HK-2 (cell line): Measurements from ENCODE around the gene RFX2.
"Not testable (repeated sequence)": the region's sequence is repeated elsewhere in the genome, so short reads cannot be mapped to it uniquely, and the experiment has no call there.

Experiments
- DNase-seq: peaks from one replicate; pipeline ENCODE4 v3.0.0-alpha.2; 2018; ENCODE audit not compliant: unreplicated experiment

The RFX2 gene

DNA sequence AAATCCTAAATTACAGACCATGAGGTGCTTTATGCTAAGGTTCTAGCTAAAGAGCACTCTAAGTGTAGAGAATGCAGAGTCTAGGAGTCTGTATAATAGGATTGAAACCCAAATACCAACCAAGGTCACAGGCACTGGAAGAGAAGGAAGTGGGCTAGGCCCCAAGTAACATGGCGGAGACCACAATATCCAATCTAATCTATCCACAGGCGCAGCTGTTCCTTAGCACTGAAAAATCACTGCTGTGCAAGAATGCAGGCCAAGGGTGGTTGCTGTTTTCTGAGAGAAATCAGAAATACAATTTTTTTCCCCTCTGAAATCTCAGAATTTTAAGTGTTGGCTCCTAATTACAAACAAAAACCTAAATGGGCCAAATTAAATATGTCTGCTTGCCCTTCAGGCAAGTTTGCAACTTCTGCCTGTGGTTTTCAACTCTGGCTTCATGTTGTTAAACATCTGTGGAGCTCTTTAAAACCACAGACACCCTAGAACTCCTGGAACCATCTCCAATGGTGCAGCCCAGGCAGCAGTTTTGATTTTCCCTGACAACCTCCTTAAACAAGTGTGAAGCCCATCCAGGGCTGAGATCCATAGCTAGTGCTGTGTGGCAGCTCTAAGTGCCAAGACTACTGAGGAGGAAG lies 138.5 kb downstream of the RFX2 start:
- DNase-seq: no peak

DNA sequence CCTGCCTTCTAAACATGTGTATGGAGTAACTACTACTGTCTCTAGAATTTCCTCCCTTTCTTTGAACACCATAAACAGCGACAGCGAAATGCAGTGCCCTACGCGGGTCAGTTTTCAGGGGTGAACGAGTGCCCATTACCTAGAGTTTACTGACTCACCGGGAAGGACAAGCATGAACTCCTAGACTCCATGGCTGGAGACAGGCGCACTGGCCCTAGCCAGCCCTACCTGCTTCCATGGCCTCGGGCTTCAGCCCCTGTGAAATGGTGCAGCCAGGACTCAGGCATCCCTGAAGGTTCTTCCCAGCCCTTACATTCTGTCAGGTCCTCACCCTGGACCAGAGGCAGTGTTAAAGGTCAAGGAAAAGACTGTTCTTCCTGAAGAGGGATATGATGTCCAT lies 140.8 kb downstream of the RFX2 start:
- DNase-seq: no peak

DNA sequence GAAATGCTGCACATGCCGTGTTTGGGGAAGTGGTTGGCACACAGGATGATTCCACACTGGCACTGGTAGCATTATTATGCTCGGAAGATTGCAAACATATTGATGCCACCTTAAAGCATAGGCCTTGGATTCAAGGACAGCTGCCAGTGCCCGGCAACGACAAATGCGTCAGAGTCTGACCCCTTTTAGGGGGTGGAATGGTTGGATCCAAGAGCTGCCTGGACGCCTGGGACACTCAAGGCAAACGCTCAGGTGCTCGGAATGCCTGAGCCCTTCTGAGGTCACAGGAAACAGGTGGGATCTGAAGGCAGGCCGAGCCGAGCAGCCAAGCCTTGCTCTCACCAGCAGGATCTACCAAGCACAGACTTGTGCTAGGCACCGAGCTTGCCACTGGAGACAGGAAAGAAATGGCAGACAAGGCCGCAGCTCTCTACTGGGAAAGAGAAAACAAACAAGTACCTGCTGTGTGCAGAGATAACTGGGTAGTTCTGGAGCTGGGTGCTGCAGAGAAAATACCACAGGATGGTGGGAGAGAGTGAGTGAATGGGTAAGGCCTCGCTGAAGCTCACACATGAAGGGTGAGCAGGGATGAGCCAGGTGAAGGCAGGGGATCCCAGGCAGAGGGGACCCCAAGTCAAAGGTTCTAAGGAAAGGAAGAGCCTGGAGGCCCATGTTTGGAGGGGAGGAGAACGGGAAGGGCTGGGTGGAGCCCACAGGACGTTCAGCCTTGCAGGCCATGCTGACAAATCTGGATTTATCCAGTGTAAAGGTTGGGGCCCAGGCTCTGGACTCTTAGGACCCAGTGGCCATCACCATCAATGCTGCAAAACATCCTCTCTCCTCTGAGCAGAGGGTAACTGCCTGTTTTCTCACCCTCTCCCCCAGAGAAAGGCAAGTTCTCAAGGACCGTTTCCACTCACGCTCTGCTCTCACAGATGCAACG lies 141.6 kb downstream of the RFX2 start:
- no peak for DNase-seq

DNA sequence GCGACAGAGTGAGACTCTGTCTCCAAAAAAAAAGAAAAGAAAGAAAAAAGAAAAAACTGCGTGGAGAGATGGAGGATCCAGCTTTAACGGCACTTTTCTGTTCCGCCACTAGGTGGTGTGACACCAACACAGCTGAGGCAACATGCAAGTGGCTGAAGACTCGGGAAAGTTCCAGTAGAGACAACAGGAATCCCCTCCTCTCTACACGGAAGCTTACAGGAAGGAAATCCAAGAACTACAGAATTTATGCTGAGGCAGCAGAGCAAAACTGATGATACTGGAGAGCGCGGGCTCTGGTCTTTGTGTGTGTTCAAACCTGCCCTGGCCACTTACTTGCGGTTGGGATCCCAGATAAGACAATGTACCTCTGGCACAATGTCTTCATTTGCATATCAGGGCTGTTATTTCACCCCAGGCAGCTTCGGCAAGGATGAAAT lies 142.3 kb downstream of the RFX2 start:
- peak; percentile 65 for DNase-seq

DNA sequence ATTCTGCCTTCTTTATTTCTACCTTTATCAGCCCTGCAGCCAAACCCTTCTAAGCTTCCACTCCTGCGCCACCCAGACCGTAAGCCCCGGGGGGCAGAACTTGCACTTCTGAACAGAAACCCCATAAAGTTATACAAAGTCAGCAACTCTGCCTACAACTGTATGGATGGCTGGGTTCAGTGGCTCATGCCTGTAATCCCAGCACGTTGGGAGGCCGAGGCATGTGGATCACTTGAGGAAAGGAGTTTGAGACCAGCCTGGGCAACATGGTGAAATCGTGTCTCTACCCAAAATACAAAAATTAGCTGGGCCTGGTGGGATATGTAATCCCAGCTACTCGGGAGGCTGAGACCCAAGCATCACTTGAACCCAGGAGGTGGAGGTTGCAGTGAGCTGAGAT lies 142.7 kb downstream of the RFX2 start:
- DNase-seq: no peak

DNA sequence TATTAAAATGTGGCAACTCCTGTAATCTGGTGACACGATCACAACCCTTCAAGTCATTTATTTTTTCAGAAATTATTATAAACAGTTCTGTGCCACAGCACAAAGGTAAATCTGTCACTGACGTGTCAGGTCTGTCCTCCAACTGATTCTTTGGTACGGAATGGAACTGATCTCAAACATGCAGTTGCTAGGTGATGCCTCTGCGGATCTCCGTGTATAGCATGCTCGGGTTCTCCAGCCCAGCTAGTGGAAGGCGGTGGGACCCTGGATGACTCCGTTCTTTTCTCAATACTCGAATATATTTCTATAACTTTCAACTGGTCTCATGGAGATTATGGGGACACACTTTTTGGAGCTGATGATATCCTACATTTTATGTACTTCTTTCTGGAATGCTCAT lies 143.4 kb downstream of the RFX2 start:
- no peak for DNase-seq

DNA sequence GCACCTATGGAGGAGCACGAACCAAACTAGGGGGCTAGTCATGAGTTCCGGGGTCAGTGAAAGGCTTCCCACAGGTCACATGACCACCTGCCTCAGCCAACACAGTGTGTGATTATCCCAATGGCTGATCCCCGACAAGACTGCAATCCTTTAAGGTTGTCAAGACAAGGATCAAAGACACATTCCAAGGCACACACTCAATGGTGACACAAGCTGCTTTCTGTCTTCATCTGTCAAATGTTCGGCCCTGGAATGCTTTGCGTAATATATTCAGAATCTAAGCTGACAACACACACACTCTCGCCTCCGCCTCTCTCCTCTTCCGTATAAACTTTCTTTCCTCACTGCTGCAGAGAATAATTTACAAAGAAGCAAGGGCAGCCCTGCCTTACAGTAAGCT lies 144.1 kb downstream of the RFX2 start:
- DNase-seq: no peak

DNA sequence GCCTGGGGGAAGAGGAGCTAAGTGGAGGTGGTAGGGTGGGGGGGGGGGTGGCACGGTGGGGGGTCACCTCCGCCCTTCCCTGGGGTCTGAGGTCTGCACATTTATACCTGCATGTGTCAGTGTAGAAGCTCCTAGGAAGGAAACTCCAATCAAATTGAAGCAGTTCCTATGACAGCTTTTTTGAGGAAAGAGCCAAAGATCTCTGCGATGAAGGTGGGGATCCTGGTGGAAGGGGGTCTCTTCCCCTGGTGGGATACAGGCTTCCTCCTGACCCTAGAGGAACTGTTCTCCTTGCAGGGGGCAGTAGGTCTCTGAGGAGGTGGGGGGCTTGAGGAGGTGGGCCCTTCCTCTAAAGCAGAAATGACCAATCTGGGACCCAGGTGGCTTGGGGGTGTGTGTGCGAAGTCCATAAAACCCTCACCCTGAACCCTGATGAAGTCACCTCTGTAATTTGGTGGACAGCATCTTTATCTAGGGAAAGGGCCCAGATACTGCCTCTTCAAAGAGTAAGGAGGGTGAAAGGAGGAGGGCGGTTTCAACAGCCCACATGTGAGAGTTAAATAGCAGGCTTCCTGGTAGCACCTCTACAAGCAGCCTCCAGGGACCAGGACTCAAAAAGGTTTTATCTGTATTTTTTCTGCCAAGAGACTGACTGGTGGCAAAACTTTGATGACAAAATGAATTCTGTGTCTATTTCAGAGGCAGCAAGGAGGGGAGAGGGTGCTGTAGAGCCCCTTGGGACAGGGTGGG lies 145.3 kb downstream of the RFX2 start:
- no peak for DNase-seq

DNA sequence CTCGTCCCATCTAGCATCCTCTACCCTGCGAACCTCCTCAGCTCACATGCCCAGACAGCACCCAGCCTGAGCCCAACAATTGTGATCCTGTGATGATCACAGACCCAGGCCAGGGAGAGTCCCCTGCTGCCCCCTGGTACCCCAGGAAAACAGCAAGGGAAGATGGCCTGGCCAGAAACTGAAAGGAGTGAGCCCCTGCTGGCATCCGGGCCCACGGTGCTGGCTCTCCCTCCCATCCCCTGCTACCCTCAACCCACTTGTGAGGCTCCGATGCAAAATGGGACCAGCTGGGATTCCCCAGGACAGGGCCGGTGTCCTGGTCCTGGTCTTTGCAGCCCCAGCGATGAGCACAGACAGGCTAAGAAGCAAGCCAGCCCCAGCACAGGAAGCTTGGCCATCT lies 146.4 kb downstream of the RFX2 start:
- DNase-seq: no peak

DNA sequence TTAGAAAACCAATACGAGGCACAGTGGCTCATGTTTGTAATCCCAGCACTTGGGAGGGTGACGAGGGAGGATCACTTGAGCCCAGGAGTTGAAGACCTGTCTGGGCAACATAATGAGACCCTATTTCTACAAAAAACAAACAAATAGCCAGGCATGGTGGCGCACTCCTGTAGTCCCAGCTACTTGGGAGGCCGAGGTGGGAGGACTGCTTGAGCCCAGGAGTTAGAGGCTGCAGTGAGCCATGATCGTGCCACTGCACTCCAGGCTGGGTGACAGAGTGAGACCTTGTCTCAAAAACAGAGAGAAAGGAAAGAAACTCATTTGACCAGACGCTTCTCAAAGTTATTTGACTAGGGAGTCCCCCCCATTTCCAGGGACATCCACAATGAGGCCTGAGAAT lies 147.0 kb downstream of the RFX2 start:
- DNase-seq: not testable (repeated sequence)

DNA sequence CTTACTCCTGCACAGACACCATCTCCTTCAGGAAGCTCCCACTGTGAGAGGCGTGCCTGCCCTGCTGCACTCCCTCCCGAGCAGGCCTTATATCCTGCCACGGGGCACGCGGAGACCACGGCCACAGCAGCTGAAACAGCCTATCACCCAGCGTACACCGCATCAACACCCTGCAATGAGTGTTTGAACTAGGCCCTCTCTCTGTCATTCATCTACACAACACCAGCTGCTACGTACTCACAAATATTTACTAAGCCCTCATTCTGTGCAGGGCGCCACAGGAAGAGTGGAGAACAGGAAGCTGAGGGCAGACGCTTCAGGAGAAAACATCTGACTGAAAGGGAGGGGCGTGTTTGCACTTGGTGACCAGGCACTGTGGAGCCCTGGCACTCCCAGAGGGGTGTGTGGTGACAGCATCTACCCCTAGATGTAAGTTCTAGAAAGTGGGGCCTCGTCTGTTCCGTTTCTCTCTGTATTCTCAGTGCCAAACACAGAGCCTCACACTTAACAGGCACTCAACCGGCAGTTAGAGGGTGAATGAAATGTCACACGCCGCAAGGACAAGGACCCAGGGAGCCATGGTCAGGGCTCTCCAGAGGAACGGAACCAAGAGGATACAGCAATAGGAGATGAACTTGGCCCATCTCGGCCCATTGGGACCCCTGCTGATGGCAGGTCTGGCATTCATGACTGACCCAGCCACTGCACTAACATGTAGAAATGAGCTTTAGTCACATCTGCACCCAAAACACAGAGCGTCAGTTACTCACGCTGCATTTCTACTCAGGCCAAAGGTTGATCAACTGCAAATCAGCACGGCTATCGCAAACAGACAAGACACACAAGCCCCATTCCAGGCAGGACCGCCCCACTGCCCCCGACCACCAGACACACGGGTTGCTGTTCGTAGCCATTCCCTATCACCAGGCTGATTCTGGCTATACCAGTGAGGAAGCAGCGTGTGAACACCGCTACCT lies 148.0 kb downstream of the RFX2 start:
- DNase-seq: no peak

DNA sequence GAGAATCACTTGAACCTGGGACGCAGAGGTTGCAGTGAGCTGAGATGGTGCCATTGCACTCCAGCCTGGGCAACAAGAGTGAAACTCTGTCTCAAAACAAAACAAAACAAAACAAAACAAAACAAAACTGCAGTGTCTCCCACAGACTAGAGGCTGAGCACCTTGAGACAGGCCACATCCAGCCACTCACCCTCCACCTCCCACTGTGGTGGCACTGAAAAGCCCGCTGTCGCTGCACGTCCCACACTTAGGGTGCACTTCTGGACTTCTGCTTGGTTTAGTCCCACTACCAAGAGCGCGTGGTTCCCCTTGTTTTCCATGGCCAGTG lies 148.7 kb downstream of the RFX2 start:
- not testable (repeated sequence) for DNase-seq

DNA sequence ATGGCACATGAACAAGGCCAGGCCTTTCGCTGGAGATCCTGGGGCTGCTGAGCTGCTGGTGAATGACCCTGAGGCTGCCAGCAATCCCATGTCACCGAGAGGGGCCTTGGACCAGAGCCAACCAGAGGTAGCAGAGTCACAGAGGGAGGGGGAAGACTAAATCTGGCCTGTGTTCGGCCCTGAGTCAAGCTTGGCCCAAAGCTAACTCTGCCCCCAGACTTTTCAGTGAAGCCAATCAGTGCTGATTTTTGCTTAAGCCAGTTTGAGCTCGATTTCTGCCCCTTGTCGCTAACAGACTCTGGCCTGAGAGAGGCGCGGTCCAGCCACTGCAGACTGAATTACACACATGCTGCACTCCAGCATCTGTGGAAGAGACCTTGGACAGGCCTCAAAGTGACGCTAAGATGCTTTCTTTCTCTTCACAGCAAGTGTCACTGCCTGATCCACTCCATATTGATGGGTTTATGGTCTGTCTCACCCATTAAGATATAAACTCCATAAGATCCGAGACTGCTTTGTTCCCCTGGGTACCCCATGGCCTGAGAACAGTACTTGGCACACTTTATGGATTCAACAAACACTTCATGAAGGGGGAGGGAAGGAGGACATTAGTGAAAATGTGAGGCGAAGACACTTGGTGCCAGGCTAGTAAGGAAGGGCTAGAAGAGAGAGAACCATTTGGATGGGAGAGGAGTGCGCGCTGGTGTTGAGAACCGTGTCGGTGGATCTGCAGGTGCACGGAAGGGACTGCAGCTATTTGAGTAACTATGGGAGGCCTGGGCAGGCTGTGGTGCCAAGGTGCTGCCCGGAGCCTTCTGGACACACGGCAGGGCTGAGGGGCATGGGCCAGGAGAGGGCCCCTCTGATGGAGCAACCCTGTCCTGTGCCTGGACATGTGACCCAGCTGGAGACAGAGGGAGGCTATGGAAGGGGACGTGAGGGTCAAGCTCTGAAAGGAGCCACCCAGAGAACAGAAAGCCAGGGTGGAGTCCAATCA lies 150.0 kb downstream of the RFX2 start:
- DNase-seq: no peak

DNA sequence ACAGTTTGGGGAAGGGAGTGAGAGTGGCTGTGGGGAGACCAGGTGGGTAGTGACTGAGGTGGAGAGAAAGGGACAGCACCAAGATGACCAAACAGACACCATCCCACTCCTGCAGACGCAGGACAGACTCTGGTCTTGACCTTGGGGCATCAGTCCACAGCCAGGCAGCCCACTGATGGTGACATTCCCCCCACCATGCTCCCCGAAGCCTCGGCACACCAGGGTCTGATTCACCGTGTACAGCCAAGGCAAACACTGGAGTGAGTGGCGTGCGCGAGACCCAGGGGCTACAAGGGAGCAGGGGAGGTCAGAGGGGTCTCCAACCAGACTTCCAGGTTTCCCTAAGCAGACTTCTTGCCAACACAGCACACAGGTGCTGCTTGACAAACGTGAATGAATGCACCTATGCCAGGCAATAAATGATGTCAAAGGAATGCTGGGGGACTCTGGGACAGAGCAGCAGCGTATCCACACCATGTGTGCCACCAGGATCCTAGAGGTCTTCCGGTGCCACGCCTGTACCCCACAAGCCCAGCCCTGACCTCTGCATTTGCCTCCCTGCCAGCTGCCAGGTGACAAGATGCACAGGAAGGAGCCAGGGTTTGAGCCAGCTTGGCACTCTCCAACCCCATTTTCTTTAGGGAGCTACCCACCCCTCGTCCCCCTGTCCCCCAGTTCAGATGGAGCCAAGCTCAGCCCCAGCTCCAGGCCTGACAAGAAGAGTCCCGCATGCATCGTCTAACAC lies 150.9 kb downstream of the RFX2 start:
- DNase-seq: no peak

DNA sequence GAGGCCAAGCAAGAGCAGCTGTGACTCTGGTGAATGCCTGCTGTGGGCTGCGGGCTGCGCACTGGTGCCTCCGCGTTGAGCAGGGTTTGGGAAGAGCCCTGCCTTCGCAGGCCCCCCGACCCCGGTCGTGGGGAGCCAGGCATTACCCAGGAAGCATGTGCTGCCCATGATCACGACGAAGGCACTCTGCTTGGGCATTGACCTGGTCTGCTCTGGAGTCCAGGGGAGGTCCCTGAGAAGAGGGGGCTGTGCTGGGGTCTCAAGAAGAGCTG lies 151.5 kb downstream of the RFX2 start:
- DNase-seq: no peak

DNA sequence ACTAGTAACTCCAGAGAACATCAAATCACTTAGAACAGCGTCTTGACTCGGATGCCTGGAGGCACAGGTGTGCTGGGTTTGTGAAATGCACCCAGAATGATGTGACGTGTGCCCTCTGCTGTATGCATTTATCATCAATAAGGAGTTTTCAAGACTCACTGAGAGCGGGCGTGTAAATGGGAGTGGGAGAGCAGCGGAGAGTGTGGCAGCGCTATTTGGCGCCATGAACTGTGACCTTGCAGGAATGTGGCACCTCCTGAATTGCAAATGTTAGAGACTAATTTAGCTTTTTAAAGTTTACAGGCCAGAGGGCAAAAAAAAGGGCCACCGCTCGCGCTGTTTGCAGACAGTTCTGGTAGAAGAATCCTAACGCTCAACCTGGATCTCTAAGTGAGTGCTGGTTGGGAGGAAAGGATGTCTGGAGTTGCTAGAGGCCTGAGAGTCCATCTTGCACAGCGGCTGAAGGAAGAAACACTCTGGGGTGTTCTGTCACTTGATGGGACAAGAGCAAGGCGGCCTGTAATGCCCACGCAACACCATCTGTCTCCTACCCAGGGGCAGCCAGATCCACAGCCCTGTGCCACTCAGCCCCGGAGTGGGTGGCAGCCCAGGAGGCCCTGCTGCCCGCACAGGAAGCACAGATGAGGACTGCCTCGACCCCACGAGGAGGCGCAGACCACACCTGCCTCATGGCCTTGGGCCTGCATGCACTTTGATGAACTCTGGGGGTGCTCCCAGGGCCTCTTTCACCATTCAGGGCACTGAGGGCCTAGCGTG lies 152.0 kb downstream of the RFX2 start:
- no peak for DNase-seq

DNA sequence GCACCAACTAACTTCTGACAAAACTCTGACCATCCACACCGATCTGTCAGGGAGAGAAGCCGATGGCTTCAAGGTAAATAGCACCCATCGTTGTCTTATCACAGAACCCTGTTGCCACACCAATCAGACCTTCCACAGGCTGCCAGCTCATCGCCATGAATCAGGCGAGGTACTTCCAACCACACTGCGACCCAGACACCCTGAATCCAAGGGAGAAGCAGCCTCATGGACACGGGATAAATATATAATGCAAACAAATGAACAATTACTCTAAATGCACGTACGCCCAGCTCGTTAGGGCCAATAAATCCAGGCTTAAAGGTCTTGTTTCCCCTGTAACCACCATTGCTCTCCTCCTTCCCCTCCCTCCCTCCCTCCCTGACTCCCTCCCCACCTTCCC lies 153.1 kb downstream of the RFX2 start:
- DNase-seq: no peak

DNA sequence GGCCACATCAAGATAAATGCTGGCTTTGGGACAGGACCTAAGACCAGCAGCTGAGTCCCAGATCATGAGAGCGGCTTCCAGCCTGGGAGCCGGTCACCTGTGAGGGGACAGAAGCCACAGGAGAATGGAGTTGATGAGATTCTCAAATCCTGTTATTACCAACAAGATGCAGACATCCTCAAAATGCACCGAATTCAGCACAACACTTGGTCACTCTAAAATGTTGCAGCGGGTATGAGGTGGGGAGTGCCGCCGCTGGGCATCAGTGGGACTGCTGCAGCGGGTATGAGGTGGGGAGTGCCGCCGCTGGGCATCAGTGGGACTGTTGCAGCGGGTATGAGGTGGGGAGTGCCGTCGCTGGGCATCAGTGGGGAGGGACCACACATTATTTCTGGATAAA lies 153.6 kb downstream of the RFX2 start:
- no peak for DNase-seq

DNA sequence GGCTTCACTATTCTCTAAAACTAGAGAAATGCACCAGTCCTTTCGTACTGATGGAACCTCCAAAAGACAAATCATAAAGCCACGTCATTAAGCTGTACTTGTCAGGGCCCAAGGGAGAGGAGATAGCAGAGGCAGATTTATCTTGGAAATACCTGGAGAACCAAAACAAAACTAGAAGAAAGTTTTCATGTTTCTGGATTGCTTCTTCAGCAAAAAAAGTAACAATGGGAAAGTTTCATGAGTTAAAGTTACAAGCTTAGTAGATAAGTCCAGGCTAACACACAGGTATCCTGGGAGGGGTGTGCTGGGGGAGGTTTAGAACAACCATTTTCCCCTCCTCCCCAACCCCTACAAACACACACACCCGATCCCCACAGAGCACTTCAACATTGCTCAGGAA lies 154.0 kb downstream of the RFX2 start:
- no peak for DNase-seq
